WI38 (cell line): ENCODE data around the gene PPP1R3A.

Experiments used
- H3K4me3 ChIP-seq: 2 replicates; pipeline ENCODE4 v1.5.1; 2011; ENCODE audit warnings: low read depth, mild to moderate bottlenecking, control low read depth, low read length
- TF ChIP-seq, protein P1 (sequence below): IDR thresholded peaks from 2 replicates; pipeline ENCODE4 v1.5.1; 2012; ENCODE audit warnings: low read depth, mild to moderate bottlenecking, control low read depth, low read length

Gene PPP1R3A

DNA sequence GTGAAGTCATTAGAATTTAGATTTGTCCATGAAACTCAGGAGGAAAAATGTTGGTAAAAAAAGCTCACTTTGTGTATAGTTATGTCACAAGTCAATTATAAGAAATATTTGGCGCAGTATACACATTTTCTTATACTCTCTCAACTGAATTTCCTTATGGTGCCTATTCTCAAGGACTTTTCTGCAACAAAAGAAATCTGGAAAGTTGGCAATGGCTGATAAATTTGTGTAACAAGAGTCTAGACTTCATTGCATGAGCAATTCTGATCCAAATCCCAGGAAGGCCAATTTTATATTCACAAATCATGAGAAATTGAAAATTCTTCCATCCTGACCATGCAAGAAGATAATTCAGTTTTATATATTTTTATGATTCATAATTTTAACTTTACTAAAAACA lies 35.7 kb downstream of the PPP1R3A start:
- TF ChIP-seq, protein P1, sequence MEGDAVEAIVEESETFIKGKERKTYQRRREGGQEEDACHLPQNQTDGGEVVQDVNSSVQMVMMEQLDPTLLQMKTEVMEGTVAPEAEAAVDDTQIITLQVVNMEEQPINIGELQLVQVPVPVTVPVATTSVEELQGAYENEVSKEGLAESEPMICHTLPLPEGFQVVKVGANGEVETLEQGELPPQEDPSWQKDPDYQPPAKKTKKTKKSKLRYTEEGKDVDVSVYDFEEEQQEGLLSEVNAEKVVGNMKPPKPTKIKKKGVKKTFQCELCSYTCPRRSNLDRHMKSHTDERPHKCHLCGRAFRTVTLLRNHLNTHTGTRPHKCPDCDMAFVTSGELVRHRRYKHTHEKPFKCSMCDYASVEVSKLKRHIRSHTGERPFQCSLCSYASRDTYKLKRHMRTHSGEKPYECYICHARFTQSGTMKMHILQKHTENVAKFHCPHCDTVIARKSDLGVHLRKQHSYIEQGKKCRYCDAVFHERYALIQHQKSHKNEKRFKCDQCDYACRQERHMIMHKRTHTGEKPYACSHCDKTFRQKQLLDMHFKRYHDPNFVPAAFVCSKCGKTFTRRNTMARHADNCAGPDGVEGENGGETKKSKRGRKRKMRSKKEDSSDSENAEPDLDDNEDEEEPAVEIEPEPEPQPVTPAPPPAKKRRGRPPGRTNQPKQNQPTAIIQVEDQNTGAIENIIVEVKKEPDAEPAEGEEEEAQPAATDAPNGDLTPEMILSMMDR, result no peak

DNA sequence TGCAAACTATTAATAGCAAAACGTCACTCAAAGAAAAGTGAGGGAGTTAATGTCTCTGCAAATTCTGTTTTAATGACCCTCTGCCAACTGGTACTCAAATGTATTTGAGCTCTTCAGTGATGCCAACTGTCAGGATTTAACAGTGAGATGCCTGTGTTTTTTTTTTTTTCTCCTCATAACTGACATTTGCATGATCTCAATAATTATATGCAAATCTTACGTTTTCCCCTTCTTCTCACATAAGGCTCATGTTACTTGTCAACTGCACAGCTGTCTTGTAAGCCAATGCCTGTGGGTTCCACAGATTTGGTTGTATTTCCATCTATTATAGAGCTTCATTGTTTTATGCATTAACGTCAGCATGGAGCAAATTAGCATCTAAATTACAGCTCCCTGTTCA lies 38.2 kb downstream of the PPP1R3A start:
- TF ChIP-seq, protein P1, result no peak

More for the DNA sequence above, 35.7 kb downstream of the PPP1R3A start:
- no peak overlapping the region for H3K4me3 ChIP-seq

GRCh38 chr7:113878394-113878992 lies 40.3 kb downstream of the PPP1R3A start:
- TF ChIP-seq, protein P1, result no peak
- no peak overlapping the region for H3K4me3 ChIP-seq

More for the DNA sequence above, 38.2 kb downstream of the PPP1R3A start:
- H3K4me3 ChIP-seq, result no peak overlapping the region

DNA sequence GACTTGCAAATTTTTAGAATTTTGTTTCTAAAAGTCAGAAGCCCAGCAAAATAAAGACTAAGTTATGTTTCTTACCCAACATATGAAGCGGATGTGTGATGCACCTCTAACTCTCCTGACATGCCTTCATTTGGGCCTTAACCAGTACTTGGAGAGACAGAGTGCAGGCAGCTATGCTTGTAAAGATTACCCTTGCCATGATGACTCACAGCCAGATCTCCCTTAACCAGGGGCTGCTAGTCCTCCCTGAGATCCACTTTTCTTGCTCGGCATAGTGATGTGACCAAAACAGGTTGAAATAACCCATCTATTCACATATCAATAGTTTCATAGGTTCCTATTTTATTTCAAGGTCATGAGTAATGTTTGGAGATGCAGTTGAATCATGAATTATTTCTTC lies 43.6 kb downstream of the PPP1R3A start:
- H3K4me3 ChIP-seq, result no peak overlapping the region
- TF ChIP-seq, protein P1, result no peak

DNA sequence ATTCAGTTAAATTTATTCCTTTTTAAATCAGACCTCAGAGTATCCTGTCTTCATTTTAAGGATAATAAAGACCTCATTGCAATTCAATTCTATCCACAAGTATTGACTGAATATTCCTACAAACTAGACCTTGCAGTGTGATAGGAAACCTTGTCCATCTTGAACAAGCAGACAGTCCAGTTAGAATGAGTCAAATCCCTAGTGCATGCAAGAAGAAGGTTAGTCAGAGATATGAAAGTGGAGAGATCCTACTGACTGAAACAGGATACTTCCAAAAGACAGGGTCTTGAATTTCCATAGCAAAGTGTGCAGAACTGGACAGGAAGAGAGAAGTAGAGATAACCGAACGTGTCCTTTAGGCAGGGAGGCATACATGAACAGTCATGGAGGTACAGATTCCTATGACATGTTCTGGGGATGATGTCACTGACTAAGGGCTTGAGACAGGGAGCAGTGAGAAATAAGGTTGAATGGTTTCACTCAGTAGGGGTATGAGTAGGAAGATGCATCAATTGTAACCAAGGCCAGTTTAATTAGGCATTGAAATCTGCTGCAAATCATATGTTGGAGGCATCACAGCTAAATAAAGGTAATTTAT lies 45.2 kb downstream of the PPP1R3A start:
- no peak overlapping the region for H3K4me3 ChIP-seq
- TF ChIP-seq, protein P1, result no peak

DNA sequence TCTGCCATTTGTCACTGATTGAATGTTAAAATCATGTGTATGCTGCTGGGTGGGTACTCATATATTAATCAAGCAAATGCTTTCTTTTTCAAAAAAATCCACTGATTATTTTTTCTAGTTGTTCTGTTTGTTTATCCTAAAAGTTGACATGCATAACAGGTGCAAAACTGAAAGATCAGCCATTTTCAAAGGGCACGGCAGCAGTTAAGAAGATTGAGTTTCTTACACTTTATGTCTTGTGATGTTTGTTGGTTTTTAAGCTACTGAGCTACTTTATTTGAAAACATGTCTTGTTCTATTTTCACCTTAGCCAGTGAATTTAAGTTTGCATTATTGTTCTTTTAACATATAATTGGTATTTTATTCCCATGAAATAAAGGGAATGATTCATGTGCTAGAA lies 45.8 kb downstream of the PPP1R3A start:
- TF ChIP-seq, protein P1, result no peak
- no peak overlapping the region for H3K4me3 ChIP-seq

GRCh38 chr7:113867325-113867724 lies 51.5 kb downstream of the PPP1R3A start:
- TF ChIP-seq, protein P1, result no peak
- H3K4me3 ChIP-seq, result no peak overlapping the region
